ENCODE data around the gene DDR1.

GRCh38 chr6:30917041-30917440, 32.7 kb downstream of the DDR1 start:
- TF ChIP-seq CTCF (IDR thresholded peaks at IDR 0.05) (no peak), POLR2AphosphoS5 (IDR thresholded peaks at IDR 0.05) (no peak)
